WTC11 (cell line): Measurements from ENCODE around the gene LCORL. TPM values are rescaled to one million over a fixed set of nuclear protein-coding genes. Genes with fewer than 3 reads are reported as not detected.

Experiments
- ATAC-seq: fragments of 200-7000 bp; cut with Tn5 transposase; 2 replicates; pipeline ENCODE4 v1.10.0; 2021; ENCODE audit warnings: mild to moderate bottlenecking, moderate library complexity
- CTCF ChIA-PET: fragments of 300-600 bp; sonication (Branson Sonifier 250); formaldehyde crosslinking; loops from one replicate; lab custom pipeline; 2021; ENCODE audit warnings: antibody characterized with exemption; lab: Charles Lee
- POLR2A ChIA-PET: fragments of 350-600 bp; sonication (Branson Sonifier 250); formaldehyde crosslinking; loops from one replicate; lab custom pipeline; 2021; ENCODE audit warnings: antibody characterized with exemption; lab: Charles Lee
- DNase-seq: peaks from one replicate; pipeline ENCODE4 v3.0.0; 2021; ENCODE audit warnings: low spot score
- H3K27ac Mint-ChIP-seq: 2 replicates; pipeline ENCODE4 v1.8.0; 2021; ENCODE audit warnings: mixed read lengths
- H3K27me3 Mint-ChIP-seq: 2 replicates; pipeline ENCODE4 v1.8.0; 2021; ENCODE audit warnings: low read depth, mild to moderate bottlenecking, moderate library complexity, mixed read lengths
- H3K36me3 Mint-ChIP-seq: 2 replicates; pipeline ENCODE4 v1.8.0; 2021; ENCODE audit warnings: mixed read lengths
- H3K4me1 Mint-ChIP-seq: 2 replicates; pipeline ENCODE4 v1.8.0; 2022; ENCODE audit warnings: mixed read lengths
- H3K4me3 Mint-ChIP-seq: 2 replicates; pipeline ENCODE4 v1.8.0; 2021; ENCODE audit warnings: mild to moderate bottlenecking, moderate library complexity, mixed read lengths
- H3K9me3 Mint-ChIP-seq: 2 replicates; pipeline ENCODE4 v1.8.0; 2021; ENCODE audit warnings: mixed read lengths
- CREM ChIP-seq: sonication (generic); formaldehyde crosslinking; IDR thresholded peaks from 2 replicates; pipeline ENCODE4 v1.8.1; 2022; ENCODE audit warnings: mild to moderate bottlenecking, missing genetic modification reagents, moderate library complexity
- CTCF ChIP-seq: fragments of 200-600 bp; IDR thresholded peaks from 2 replicates; pipeline ENCODE4 v1.8.0; 2022; ENCODE audit warnings: antibody characterized with exemption
- EMX1 ChIP-seq: fragments of 250-450 bp; sonication (Bioruptor Pico); IDR thresholded peaks from 2 replicates; pipeline ENCODE4 v1.8.0; 2021; ENCODE audit warnings: mild to moderate bottlenecking
- FOXJ3 ChIP-seq: sonication (generic); formaldehyde crosslinking; IDR thresholded peaks from 2 replicates; pipeline ENCODE4 v1.9.0; 2021; ENCODE audit warnings: missing genetic modification reagents, mild to moderate bottlenecking, borderline replicate concordance
- FOXP1 ChIP-seq: sonication (generic); formaldehyde crosslinking; IDR thresholded peaks from 2 replicates; pipeline ENCODE4 v1.8.0; 2022; ENCODE audit warnings: missing genetic modification reagents, mild to moderate bottlenecking, moderate library complexity, borderline replicate concordance
- JAZF1 ChIP-seq: fragments of 250-450 bp; sonication (Bioruptor Pico); IDR thresholded peaks from 2 replicates; pipeline ENCODE4 v1.9.0; 2021; ENCODE audit warnings: moderate library complexity, mild to moderate bottlenecking, inconsistent platforms
- JUN ChIP-seq: sonication (generic); formaldehyde crosslinking; IDR thresholded peaks from 2 replicates; pipeline ENCODE4 v1.8.0; 2023; ENCODE audit warnings: mild to moderate bottlenecking, missing genetic modification reagents
- MLX ChIP-seq: sonication (generic); formaldehyde crosslinking; IDR thresholded peaks from 2 replicates; pipeline ENCODE4 v1.8.1; 2023; ENCODE audit warnings: mild to moderate bottlenecking, missing genetic modification reagents, moderate library complexity
- NR3C1 ChIP-seq: sonication (generic); formaldehyde crosslinking; conservative IDR thresholded peaks from 2 replicates; pipeline ENCODE4 v1.8.1; 2023; ENCODE audit warnings: low read depth, mild to moderate bottlenecking, missing genetic modification reagents
- OVOL2 ChIP-seq: fragments of 250-450 bp; sonication (Bioruptor Pico); IDR thresholded peaks from 2 replicates; pipeline ENCODE4 v1.9.0; 2021; ENCODE audit warnings: mild to moderate bottlenecking, borderline replicate concordance
- RORB ChIP-seq: fragments of 250-450 bp; sonication (Bioruptor Pico); IDR thresholded peaks from 2 replicates; pipeline ENCODE4 v1.9.0; 2021; ENCODE audit warnings: mild to moderate bottlenecking
- SMAD3 ChIP-seq: sonication (generic); formaldehyde crosslinking; IDR thresholded peaks from 2 replicates; pipeline ENCODE4 v1.8.0; 2022; ENCODE audit warnings: missing genetic modification reagents, mild to moderate bottlenecking, borderline replicate concordance
- ZMAT4 ChIP-seq: fragments of 250-450 bp; sonication (Bioruptor Pico); IDR thresholded peaks from 2 replicates; pipeline ENCODE4 v1.9.0; 2021; ENCODE audit warnings: mild to moderate bottlenecking
- ZNF138 ChIP-seq: sonication (generic); formaldehyde crosslinking; conservative IDR thresholded peaks from 2 replicates; pipeline ENCODE4 v1.8.1; 2022; ENCODE audit warnings: mild to moderate bottlenecking, moderate library complexity, missing genetic modification reagents
- ZNF671 ChIP-seq: fragments of 250-450 bp; sonication (Bioruptor Pico); IDR thresholded peaks from 2 replicates; pipeline ENCODE4 v1.8.0; 2021; ENCODE audit warnings: mild to moderate bottlenecking
- total RNA-seq: library from RNA; stranded (reverse); gene quantifications from 3 replicates; pipeline ENCODE4 v1.2.3, GENCODE V29; 2021
- TF ChIP-seq, protein P1 (sequence below): fragments of 250-450 bp; sonication (Bioruptor Pico); IDR thresholded peaks from 2 replicates; pipeline ENCODE4 v1.9.0; 2021; ENCODE audit warnings: mild to moderate bottlenecking, borderline replicate concordance
- TF ChIP-seq, protein P2 (sequence below): sonication (generic); formaldehyde crosslinking; IDR thresholded peaks from 2 replicates; pipeline ENCODE4 v1.8.1; 2022; ENCODE audit warnings: missing genetic modification reagents, borderline replicate concordance
- TF ChIP-seq, protein P3 (sequence below): sonication (generic); formaldehyde crosslinking; IDR thresholded peaks from 2 replicates; pipeline ENCODE4 v1.8.1; 2023; ENCODE audit warnings: mild to moderate bottlenecking, moderate library complexity, missing genetic modification reagents
- TF ChIP-seq, protein P4 (sequence below): sonication (generic); formaldehyde crosslinking; IDR thresholded peaks from 2 replicates; pipeline ENCODE4 v1.8.0; 2023; ENCODE audit warnings: mild to moderate bottlenecking, missing genetic modification reagents
- TF ChIP-seq, protein P5 (sequence below): fragments of 250-450 bp; sonication (Bioruptor Pico); IDR thresholded peaks from 2 replicates; pipeline ENCODE4 v2.1.2; 2022; ENCODE audit warnings: mild to moderate bottlenecking, moderate library complexity
- TF ChIP-seq, protein P6 (sequence below): sonication (generic); formaldehyde crosslinking; IDR thresholded peaks from 2 replicates; pipeline ENCODE4 v1.8.0; 2022; ENCODE audit warnings: mild to moderate bottlenecking, missing genetic modification reagents

LCORL gene
- total RNA-seq, 1 experiment from 2014 or later = 19.9 TPM

- TF ChIP-seq, protein P1, sequence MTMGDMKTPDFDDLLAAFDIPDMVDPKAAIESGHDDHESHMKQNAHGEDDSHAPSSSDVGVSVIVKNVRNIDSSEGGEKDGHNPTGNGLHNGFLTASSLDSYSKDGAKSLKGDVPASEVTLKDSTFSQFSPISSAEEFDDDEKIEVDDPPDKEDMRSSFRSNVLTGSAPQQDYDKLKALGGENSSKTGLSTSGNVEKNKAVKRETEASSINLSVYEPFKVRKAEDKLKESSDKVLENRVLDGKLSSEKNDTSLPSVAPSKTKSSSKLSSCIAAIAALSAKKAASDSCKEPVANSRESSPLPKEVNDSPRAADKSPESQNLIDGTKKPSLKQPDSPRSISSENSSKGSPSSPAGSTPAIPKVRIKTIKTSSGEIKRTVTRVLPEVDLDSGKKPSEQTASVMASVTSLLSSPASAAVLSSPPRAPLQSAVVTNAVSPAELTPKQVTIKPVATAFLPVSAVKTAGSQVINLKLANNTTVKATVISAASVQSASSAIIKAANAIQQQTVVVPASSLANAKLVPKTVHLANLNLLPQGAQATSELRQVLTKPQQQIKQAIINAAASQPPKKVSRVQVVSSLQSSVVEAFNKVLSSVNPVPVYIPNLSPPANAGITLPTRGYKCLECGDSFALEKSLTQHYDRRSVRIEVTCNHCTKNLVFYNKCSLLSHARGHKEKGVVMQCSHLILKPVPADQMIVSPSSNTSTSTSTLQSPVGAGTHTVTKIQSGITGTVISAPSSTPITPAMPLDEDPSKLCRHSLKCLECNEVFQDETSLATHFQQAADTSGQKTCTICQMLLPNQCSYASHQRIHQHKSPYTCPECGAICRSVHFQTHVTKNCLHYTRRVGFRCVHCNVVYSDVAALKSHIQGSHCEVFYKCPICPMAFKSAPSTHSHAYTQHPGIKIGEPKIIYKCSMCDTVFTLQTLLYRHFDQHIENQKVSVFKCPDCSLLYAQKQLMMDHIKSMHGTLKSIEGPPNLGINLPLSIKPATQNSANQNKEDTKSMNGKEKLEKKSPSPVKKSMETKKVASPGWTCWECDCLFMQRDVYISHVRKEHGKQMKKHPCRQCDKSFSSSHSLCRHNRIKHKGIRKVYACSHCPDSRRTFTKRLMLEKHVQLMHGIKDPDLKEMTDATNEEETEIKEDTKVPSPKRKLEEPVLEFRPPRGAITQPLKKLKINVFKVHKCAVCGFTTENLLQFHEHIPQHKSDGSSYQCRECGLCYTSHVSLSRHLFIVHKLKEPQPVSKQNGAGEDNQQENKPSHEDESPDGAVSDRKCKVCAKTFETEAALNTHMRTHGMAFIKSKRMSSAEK (CRISPR knock-in tag) = no peak
- no peak for TF ChIP-seq NR3C1
- no peak for TF ChIP-seq FOXJ3 (CRISPR knock-in tag)
- TF ChIP-seq, protein P2, sequence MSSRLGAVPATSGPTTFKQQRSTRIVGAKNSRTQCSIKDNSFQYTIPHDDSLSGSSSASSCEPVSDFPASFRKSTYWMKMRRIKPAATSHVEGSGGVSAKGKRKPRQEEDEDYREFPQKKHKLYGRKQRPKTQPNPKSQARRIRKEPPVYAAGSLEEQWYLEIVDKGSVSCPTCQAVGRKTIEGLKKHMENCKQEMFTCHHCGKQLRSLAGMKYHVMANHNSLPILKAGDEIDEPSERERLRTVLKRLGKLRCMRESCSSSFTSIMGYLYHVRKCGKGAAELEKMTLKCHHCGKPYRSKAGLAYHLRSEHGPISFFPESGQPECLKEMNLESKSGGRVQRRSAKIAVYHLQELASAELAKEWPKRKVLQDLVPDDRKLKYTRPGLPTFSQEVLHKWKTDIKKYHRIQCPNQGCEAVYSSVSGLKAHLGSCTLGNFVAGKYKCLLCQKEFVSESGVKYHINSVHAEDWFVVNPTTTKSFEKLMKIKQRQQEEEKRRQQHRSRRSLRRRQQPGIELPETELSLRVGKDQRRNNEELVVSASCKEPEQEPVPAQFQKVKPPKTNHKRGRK = no peak
- TF ChIP-seq FOXP1 = no peak
- TF ChIP-seq, protein P3, sequence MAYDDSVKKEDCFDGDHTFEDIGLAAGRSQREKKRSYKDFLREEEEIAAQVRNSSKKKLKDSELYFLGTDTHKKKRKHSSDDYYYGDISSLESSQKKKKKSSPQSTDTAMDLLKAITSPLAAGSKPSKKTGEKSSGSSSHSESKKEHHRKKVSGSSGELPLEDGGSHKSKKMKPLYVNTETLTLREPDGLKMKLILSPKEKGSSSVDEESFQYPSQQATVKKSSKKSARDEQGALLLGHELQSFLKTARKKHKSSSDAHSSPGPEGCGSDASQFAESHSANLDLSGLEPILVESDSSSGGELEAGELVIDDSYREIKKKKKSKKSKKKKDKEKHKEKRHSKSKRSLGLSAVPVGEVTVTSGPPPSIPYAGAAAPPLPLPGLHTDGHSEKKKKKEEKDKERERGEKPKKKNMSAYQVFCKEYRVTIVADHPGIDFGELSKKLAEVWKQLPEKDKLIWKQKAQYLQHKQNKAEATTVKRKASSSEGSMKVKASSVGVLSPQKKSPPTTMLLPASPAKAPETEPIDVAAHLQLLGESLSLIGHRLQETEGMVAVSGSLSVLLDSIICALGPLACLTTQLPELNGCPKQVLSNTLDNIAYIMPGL (CRISPR knock-in tag) = no peak
- TF ChIP-seq, protein P4, sequence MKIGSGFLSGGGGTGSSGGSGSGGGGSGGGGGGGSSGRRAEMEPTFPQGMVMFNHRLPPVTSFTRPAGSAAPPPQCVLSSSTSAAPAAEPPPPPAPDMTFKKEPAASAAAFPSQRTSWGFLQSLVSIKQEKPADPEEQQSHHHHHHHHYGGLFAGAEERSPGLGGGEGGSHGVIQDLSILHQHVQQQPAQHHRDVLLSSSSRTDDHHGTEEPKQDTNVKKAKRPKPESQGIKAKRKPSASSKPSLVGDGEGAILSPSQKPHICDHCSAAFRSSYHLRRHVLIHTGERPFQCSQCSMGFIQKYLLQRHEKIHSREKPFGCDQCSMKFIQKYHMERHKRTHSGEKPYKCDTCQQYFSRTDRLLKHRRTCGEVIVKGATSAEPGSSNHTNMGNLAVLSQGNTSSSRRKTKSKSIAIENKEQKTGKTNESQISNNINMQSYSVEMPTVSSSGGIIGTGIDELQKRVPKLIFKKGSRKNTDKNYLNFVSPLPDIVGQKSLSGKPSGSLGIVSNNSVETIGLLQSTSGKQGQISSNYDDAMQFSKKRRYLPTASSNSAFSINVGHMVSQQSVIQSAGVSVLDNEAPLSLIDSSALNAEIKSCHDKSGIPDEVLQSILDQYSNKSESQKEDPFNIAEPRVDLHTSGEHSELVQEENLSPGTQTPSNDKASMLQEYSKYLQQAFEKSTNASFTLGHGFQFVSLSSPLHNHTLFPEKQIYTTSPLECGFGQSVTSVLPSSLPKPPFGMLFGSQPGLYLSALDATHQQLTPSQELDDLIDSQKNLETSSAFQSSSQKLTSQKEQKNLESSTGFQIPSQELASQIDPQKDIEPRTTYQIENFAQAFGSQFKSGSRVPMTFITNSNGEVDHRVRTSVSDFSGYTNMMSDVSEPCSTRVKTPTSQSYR (CRISPR knock-in tag) = no peak
- TF ChIP-seq JAZF1 = no peak
- TF ChIP-seq EMX1 (CRISPR knock-in tag) = no peak
- TF ChIP-seq OVOL2 (CRISPR knock-in tag) = no peak
- no peak for TF ChIP-seq CREM (CRISPR knock-in tag)
- TF ChIP-seq, protein P5, sequence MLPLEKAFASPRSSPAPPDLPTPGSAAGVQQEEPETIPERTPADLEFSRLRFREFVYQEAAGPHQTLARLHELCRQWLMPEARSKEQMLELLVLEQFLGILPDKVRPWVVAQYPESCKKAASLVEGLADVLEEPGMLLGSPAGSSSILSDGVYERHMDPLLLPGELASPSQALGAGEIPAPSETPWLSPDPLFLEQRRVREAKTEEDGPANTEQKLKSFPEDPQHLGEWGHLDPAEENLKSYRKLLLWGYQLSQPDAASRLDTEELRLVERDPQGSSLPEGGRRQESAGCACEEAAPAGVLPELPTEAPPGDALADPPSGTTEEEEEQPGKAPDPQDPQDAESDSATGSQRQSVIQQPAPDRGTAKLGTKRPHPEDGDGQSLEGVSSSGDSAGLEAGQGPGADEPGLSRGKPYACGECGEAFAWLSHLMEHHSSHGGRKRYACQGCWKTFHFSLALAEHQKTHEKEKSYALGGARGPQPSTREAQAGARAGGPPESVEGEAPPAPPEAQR (CRISPR knock-in tag) = no peak
- TF ChIP-seq ZNF138 (CRISPR knock-in tag) = no peak
- no peak for TF ChIP-seq RORB (CRISPR knock-in tag)
- no peak for TF ChIP-seq JUN
Measured at GRCh38 chr4:17964576-17964975, 57.0 kb downstream of the LCORL start (continued).

- Mint-ChIP-seq H3K27ac (no peak overlapping the region), H3K9me3 (peaks cover under 1% of the 10 kb centered on the region; the same call in 1 of the 2 replicates)
- DNase-seq (no peak), ATAC-seq (no peak)
- TF ChIP-seq ZNF671 (CRISPR knock-in tag) = no peak
- no peak for TF ChIP-seq ZMAT4 (CRISPR knock-in tag)
- no peak for TF ChIP-seq CTCF
- no peak for TF ChIP-seq RORB (CRISPR knock-in tag)
- TF ChIP-seq MLX = no peak
- TF ChIP-seq, protein P6, sequence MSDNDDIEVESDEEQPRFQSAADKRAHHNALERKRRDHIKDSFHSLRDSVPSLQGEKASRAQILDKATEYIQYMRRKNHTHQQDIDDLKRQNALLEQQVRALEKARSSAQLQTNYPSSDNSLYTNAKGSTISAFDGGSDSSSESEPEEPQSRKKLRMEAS (CRISPR knock-in tag) = no peak
- TF ChIP-seq SMAD3 = no peak
- TF ChIP-seq, all 79 proteins: peak for 0
- Mint-ChIP-seq H3K4me3 (no peak overlapping the region), H3K27me3 (no peaks in the 10 kb centered on the region), H3K4me1 (peaks cover 19% of the 10 kb centered on the region), H3K36me3 (peaks cover 8% of the 10 kb centered on the region)
- ChIA-PET CTCF (no interaction called here), POLR2A (interaction anchor here (0.7 kb wide), 1 partner anchor 557 kb away, joined by 3 read pairs; no protein-coding TSS in a partner anchor)
Measured at GRCh38 chr4:17962171-17962570, 59.4 kb downstream of the LCORL start.
